Neural progenitor cell (in vitro differentiated cells): ENCODE data around the gene TSPEAR.

ENCODE experiments used
- EZH2 ChIP-seq: fragments of 200-600 bp; sonication (generic); IDR thresholded peaks from 2 replicates; pipeline ENCODE4 v1.6.1; 2017; ENCODE audit warnings: antibody characterized with exemption, mild to moderate bottlenecking, moderate library complexity
- EZH2phosphoT487 ChIP-seq: fragments of 200-600 bp; sonication (generic); IDR thresholded peaks from 2 replicates; pipeline ENCODE4 v1.6.1; 2017; ENCODE audit warnings: antibody characterized with exemption
- TF ChIP-seq, protein P1 (sequence below): fragments of 200-600 bp; sonication (generic); IDR thresholded peaks from 2 replicates; pipeline ENCODE4 v1.5.1; 2017; ENCODE audit warnings: antibody characterized with exemption, mild to moderate bottlenecking

DNA sequence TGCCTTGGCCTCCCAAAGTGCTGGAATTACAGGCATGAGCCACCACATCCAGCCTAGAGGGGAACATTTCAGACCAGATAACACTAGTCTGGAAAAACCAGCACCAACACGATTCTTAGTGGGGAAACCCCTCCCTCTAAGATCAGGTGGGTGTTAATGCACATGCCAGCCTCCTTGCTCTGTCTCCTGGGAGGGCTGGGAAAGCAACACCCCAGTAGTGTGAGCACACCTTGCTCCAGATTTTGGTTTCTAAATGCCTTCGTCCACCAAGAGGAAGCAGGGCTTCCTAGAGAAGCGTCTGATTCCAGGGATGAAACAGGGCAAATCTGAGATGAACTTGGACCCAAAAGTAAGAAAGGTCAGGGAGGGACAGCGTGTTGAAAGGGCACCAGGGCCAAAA is 140.1 kb downstream of the TSPEAR start:
- TF ChIP-seq, protein P1, sequence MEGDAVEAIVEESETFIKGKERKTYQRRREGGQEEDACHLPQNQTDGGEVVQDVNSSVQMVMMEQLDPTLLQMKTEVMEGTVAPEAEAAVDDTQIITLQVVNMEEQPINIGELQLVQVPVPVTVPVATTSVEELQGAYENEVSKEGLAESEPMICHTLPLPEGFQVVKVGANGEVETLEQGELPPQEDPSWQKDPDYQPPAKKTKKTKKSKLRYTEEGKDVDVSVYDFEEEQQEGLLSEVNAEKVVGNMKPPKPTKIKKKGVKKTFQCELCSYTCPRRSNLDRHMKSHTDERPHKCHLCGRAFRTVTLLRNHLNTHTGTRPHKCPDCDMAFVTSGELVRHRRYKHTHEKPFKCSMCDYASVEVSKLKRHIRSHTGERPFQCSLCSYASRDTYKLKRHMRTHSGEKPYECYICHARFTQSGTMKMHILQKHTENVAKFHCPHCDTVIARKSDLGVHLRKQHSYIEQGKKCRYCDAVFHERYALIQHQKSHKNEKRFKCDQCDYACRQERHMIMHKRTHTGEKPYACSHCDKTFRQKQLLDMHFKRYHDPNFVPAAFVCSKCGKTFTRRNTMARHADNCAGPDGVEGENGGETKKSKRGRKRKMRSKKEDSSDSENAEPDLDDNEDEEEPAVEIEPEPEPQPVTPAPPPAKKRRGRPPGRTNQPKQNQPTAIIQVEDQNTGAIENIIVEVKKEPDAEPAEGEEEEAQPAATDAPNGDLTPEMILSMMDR = no peak
- no peak for TF ChIP-seq EZH2
- no peak for TF ChIP-seq EZH2phosphoT487
